NT2/D1 (cell line): ENCODE data around the gene KMT2E.

Experiments used
- SUZ12 ChIP-seq: IDR thresholded peaks from 2 replicates; pipeline ENCODE4 v1.6.1; 2011; ENCODE audit not compliant: insufficient read length, insufficient read depth; ENCODE audit errors: extremely low read depth
- YY1 ChIP-seq: IDR thresholded peaks from 2 replicates; pipeline ENCODE4 v1.6.1; 2011; ENCODE audit not compliant: insufficient read length, insufficient read depth
- ZNF274 ChIP-seq: IDR thresholded peaks from 2 replicates; pipeline ENCODE4 v1.6.1; 2011; ENCODE audit warnings: mild to moderate bottlenecking, low read depth, low read length

DNA sequence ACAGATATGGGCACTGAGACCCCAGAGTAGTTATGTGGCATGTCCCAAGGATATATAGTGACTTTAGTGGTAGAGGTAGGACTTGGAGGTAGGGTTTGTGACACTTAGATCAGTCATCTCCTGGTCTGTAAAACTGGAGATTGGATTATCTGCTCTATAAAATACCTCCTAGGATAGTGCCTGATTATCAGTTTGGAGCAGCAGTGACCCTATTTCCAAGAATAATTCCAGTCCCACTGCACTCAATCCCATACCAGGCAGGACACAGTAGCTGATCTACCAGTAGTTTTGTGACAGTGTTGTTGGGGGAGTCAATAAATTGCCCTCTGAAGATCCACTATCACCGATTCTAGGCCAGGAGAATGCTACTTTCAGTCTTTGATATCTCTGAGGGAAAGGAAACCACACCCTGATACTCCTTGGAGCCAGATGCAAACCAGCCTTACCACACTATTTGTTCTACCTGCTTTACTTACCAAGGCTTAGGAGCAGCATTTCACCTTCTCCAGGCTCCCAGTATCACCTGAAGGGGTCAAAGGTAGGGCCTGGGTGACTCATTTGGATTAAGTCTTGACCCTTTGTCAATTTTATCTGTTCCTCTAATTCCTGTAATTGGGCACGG is 30.6 kb downstream of the KMT2E start:
- TF ChIP-seq YY1 (no peak), ZNF274 (no peak), SUZ12 (no peak)
